AG10803 (cell line): Measurements from ENCODE around the gene PLPP2.

Source experiments
- DNase-seq: peaks from one replicate; pipeline ENCODE4 v3.0.0; 2010; ENCODE audit warnings: low read depth
- H3K4me3 ChIP-seq: 2 replicates; pipeline ENCODE4 v1.5.1; 2011; ENCODE audit warnings: mild to moderate bottlenecking, low read length, control low read depth
- CTCF ChIP-seq: conservative IDR thresholded peaks from 2 replicates; pipeline ENCODE4 v1.5.1; 2011; ENCODE audit warnings: mild to moderate bottlenecking, low read length, control low read depth, inconsistent platforms

The PLPP2 gene

GRCh38 chr19:326871-327270 lies 35.7 kb upstream of the PLPP2 start:
- H3K4me3 ChIP-seq = no peak overlapping the region
- no peak for TF ChIP-seq CTCF
- DNase-seq = no peak

- no peak overlapping the region for H3K4me3 ChIP-seq
- TF ChIP-seq CTCF = no peak
- DNase-seq = no peak
Observed at GRCh38 chr19:325937-326565, 34.8 kb upstream of the PLPP2 start.

- no peak for TF ChIP-seq CTCF
- no peak overlapping the region for H3K4me3 ChIP-seq
- DNase-seq = no peak
Observed at GRCh38 chr19:325173-325936, 34.2 kb upstream of the PLPP2 start.

GRCh38 chr19:324716-325115 lies 33.5 kb upstream of the PLPP2 start:
- H3K4me3 ChIP-seq = no peak overlapping the region
- no peak for DNase-seq
- TF ChIP-seq CTCF = no peak

GRCh38 chr19:322616-323015 lies 31.4 kb upstream of the PLPP2 start:
- no peak overlapping the region for H3K4me3 ChIP-seq
- no peak for TF ChIP-seq CTCF
- DNase-seq = no peak

GRCh38 chr19:318509-318774 lies 27.2 kb upstream of the PLPP2 start:
- no peak for DNase-seq
- TF ChIP-seq CTCF = no peak
- H3K4me3 ChIP-seq = no peak overlapping the region
